Measurements from ENCODE around the gene USP6.
"Not testable (repeated sequence)": the region's sequence is repeated elsewhere in the genome, so short reads cannot be mapped to it uniquely, and the experiment has no call there.

GRCh38 chr17:5137511-5138197 is 21.8 kb downstream of the USP6 start:
- not testable (repeated sequence) for TF ChIP-seq ELF4 (CRISPR knock-in tag; IDR thresholded peaks at IDR 0.05; ENCODE audit: low read depth); TEAD1 (CRISPR knock-in tag; IDR thresholded peaks at IDR 0.05); CTCF (IDR thresholded peaks at IDR 0.05); NR2C2 (CRISPR knock-in tag; IDR thresholded peaks at IDR 0.05); ZNF512 (CRISPR knock-in tag; IDR thresholded peaks at IDR 0.05; ENCODE audit: borderline replicate concordance); IRF1 (CRISPR knock-in tag; IDR thresholded peaks at IDR 0.05); MLX (CRISPR knock-in tag; IDR thresholded peaks at IDR 0.05)

Measured in WTC11 (cell line).